Central memory CD8-positive, alpha-beta T cell (primary cell): ENCODE measurements around the gene MYOCD.
"Not testable (repeated sequence)": the region's sequence is repeated elsewhere in the genome, so short reads cannot be mapped to it uniquely, and the experiment has no call there.

ENCODE experiments used
- ATAC-seq: fragments of 150-1000 bp; cut with Tn5 transposase; replicated peaks from 2 replicates; pipeline ENCODE4 v1.10.0; 2022; ENCODE audit warnings: mild to moderate bottlenecking, moderate FRiP score, moderate number of reproducible peaks; ENCODE audit not compliant: poor library complexity, severe bottlenecking; ENCODE audit errors: extremely low read depth
- DNase-seq, 2 donors: peaks; one replicate each; pipeline ENCODE4 v3.0.0; 2021; ENCODE audit warnings: low spot score in 2 of 2
- H3K27ac Mint-ChIP-seq: one replicate; pipeline ENCODE4 v1.8.0; 2022; ENCODE audit warnings: low read depth, mild to moderate bottlenecking, moderate library complexity, mixed read lengths
- H3K27me3 Mint-ChIP-seq: one replicate; pipeline ENCODE4 v1.8.0; 2022; ENCODE audit warnings: mixed read lengths
- H3K36me3 Mint-ChIP-seq: one replicate; pipeline ENCODE4 v1.8.0; 2022; ENCODE audit warnings: mild to moderate bottlenecking, moderate library complexity, mixed read lengths; ENCODE audit not compliant: insufficient read depth
- H3K4me1 Mint-ChIP-seq: one replicate; pipeline ENCODE4 v1.8.0; 2022; ENCODE audit warnings: mixed read lengths
- H3K4me3 Mint-ChIP-seq: one replicate; pipeline ENCODE4 v1.8.0; 2022; ENCODE audit warnings: mild to moderate bottlenecking, moderate library complexity, mixed read lengths
- H3K9me3 Mint-ChIP-seq: one replicate; pipeline ENCODE4 v1.8.0; 2022; ENCODE audit warnings: mixed read lengths

Gene MYOCD

DNA sequence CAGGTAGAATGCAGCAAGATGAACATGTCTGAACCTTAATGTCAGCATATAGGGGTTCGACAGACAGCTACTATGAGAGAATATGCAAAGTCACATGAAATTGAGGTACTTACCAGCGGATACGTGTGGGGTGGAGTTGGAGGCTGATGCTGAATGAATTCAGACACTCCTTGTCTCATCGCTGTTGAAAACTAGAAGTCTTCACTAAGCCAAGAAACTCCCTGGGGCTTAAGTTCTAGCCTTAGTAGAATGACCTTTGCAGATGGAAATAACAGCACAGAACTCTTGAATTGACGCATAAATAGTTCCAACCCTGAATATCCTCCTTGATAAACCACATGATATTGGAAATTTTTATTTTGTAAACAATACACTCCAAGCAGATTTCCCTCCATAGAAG lies 32.9 kb upstream of the MYOCD start:
- Mint-ChIP-seq H3K27me3 (no peaks in the 10 kb centered on the region), H3K36me3 (peaks cover 2% of the 10 kb centered on the region), H3K4me3 (no peak overlapping the region), H3K4me1 (no peaks in the 10 kb centered on the region), H3K9me3 (peaks cover 12% of the 10 kb centered on the region), H3K27ac (no peak overlapping the region)
- ATAC-seq (no peak), DNase-seq (no peak)

DNA sequence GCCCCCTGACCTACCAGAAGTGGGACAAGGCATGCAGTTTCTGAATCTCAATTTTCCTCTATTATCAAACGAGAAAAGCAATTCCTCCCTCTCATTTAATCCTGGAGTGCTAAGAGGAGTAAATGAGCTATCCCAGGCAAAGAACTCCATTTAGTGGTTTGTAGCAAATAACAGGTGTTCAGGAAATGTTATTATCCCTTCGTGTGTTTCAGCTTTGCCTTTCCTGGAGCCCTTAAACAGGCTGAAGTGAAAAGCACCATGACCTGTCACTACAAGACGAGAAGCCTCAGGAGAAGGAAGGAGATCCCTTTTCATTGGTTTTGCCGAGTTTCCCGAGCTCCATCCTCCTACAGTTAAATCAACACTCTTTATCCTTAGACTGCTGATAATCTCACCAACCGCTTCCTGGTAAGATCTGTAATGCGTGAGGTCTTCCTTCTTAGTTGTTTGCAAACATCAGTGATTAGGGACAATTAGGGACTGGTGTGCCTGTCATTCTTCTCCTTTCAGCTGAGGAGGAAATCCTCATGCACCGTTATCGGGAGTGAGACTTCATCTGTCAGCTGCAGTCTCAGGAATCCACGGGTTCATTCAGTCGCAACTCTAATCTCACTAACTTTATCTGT lies 30.8 kb upstream of the MYOCD start:
- DNase-seq (no peak), ATAC-seq (no peak)
- Mint-ChIP-seq H3K27me3 (no peaks in the 10 kb centered on the region), H3K27ac (no peak overlapping the region), H3K9me3 (peaks cover 12% of the 10 kb centered on the region), H3K4me1 (no peaks in the 10 kb centered on the region), H3K36me3 (peaks cover 2% of the 10 kb centered on the region), H3K4me3 (no peak overlapping the region)

DNA sequence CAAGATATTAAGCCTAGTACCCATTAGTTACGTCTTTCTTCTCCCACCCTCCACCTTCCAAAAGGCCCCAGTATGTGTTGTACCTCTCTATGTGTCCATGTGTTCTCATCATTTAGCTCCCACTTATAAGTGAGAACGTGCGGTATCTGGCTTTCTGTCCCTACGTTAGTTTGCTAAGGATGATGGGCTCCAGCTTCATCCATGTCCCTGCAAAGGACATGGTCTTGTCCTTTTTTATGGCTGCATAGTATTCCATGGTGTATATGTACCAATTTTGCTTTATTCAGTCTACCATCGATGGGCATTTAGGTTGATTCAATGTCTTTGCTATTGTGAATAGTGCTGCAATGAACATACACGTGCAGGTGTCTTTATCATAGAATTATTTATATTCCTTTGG lies 29.7 kb upstream of the MYOCD start:
- H3K4me1 Mint-ChIP-seq = not testable (repeated sequence)

DNA sequence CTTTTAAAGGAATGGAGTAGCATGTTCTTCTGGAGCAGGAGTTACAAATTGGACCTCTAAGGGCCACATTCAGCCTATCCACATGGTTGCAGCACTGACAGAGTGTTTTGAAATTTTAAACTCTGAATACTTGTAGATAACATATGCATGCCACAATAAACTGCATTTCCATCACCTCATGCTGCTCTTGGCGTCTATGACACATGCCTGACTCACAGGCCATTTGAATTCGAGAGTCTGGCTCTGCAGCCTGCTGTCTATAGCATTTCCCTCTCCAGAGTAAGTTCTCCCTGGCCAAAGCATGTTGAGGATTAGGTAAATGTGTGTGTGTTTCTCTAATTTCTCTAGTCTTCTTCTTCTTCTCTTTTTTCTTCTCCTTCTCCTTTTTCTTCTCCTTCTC lies 28.7 kb upstream of the MYOCD start:
- Mint-ChIP-seq H3K27me3 (no peaks in the 10 kb centered on the region), H3K4me3 (no peak overlapping the region), H3K36me3 (peaks cover 2% of the 10 kb centered on the region), H3K27ac (no peak overlapping the region), H3K4me1 (no peaks in the 10 kb centered on the region), H3K9me3 (peaks cover 5% of the 10 kb centered on the region)
- ATAC-seq (no peak), DNase-seq (no peak)

More for the DNA sequence above, 29.7 kb upstream of the MYOCD start:
- not testable (repeated sequence) for DNase-seq, H3K36me3 Mint-ChIP-seq, ATAC-seq, H3K27me3 Mint-ChIP-seq, H3K4me3 Mint-ChIP-seq, H3K27ac Mint-ChIP-seq
- H3K9me3 Mint-ChIP-seq = peaks cover 11% of the 10 kb centered on the region

DNA sequence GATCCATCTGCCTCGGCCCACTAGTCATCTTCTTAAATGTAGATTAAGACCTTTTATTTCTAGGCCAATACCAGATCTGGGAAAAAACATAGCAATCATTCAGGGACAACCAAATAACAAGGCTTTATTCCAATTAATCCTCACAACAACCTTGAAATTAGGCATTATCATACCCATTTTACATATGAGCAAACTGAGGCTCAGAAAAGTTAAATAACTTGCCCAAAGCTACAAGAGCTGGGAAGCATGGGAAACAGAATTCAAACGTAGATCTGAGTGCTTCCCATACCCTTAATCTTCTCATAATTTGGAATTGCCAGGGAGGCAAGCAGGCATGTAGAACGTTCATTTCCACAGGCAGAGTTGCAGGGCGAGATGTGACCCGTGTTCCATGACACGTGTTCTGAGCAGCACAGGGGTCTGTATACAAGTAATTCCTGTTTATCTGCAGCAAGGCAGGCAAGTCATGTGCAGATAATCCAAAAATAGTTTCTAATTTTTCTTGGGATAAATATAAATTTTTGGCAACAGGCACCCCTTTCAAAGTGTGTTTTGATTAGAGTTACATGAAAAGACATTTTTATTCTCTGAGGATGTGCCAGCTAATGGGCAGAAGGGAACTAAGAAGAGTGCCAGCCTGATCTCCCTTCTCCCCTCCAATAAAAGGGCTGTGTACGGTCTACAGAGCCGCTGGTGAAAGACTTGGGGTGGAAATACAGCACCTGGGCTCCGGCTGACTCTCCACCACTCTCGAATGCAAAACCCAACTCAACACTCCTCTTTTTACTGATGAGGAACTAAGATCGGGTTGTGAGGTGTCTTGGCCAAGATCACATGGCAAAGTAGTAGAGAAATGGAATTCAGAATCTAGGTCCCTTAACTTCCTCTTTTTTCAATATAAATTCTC lies 27.7 kb upstream of the MYOCD start:
- no peaks in the 10 kb centered on the region for H3K4me1 Mint-ChIP-seq
- peaks cover 5% of the 10 kb centered on the region for H3K9me3 Mint-ChIP-seq
- ATAC-seq (no peak), DNase-seq (no peak)
- H3K4me3 Mint-ChIP-seq = no peak overlapping the region
- H3K36me3 Mint-ChIP-seq = peaks cover 2% of the 10 kb centered on the region
- H3K27ac Mint-ChIP-seq = no peak overlapping the region
- H3K27me3 Mint-ChIP-seq = no peaks in the 10 kb centered on the region

DNA sequence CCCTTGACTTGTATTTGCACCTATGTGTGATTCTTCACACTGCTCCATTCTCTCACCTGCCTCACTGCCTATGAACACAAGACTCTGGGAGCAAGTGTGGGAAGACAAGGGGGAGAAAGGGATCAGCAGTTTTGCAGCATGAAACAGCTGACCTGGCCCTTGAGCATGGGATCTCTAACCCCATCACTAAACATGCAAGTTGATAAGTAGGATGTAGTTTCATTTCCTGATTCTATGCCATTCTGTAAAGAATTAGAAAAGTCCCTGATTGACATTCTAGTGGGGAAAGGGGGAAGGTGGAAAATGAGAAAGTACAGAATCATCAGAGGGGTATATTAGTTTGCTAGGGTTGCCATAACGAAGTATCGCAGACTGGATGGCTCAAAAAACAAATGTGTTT lies 25.3 kb upstream of the MYOCD start:
- H3K9me3 Mint-ChIP-seq = peaks cover 5% of the 10 kb centered on the region
- no peak for ATAC-seq
- no peaks in the 10 kb centered on the region for H3K4me1 Mint-ChIP-seq
- H3K27ac Mint-ChIP-seq = no peak overlapping the region
- no peak for DNase-seq
- no peak overlapping the region for H3K4me3 Mint-ChIP-seq
- H3K36me3 Mint-ChIP-seq = peaks cover under 1% of the 10 kb centered on the region
- H3K27me3 Mint-ChIP-seq = no peaks in the 10 kb centered on the region

DNA sequence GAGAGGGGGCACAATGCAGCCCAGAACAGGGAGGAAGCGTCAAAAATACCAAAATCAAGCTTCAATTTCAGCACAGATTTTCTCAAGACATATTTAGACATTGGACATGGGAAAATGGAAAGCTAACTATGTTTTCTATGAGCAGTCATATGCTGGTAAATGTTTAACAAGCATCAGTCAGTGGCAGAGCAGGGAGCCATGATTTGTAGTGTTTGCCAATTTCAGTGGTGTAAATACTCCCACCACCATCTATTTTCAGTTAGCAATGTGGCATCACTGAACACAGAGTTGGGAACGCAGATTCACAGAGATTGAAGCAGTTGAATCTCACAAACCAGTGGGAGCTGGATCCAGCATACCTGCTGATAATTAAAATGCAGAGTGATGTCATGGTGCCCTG lies 24.6 kb upstream of the MYOCD start:
- DNase-seq = no peak
- no peak for ATAC-seq
- Mint-ChIP-seq H3K4me1 (no peaks in the 10 kb centered on the region), H3K36me3 (no peaks in the 10 kb centered on the region), H3K27ac (no peak overlapping the region), H3K4me3 (no peak overlapping the region), H3K27me3 (no peaks in the 10 kb centered on the region), H3K9me3 (peaks cover 5% of the 10 kb centered on the region)

DNA sequence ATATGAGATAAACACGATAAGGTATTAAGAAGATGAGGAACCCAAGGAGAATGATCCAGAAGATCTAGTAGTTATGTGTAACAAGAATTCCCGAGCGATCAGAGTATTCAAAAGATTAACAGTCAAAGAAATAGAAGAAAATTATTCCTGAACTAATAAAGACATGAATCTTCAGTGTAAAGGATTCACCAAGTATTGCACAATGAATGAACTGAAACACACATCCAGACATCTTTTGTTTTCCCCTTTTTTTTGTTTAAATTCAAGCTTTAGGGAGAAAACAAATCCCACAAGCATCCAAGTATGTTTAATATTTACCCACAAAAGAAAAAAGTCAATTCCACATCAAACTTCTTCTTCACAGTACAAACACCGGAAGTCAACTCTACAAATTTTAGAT lies 23.7 kb upstream of the MYOCD start:
- Mint-ChIP-seq H3K36me3 (no peaks in the 10 kb centered on the region), H3K9me3 (peaks cover 5% of the 10 kb centered on the region), H3K4me3 (no peak overlapping the region), H3K27ac (no peak overlapping the region), H3K4me1 (no peaks in the 10 kb centered on the region), H3K27me3 (no peaks in the 10 kb centered on the region)
- DNase-seq = no peak
- no peak for ATAC-seq

DNA sequence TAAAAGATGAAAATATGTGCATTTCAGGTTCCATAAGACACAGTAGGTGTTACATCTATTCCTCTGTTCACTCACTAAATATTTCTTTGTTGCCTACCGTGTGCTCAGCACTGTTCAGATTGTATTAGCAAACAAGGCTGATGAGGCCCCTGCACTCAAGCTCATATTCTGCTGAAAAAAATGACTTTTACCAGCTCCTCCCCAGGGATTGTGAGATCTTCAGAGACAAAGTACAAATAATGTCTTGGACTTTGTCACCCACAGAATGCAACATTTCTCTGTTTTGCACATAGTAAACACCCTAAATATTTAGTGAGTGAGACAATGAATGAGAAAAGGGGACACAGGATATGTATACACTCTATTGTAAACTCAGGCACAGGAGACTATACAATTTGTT lies 21.9 kb upstream of the MYOCD start:
- Mint-ChIP-seq H3K4me3 (no peak overlapping the region), H3K27ac (no peak overlapping the region), H3K27me3 (no peaks in the 10 kb centered on the region), H3K4me1 (no peaks in the 10 kb centered on the region), H3K9me3 (peaks cover 5% of the 10 kb centered on the region), H3K36me3 (no peaks in the 10 kb centered on the region)
- no peak for ATAC-seq
- no peak for DNase-seq

DNA sequence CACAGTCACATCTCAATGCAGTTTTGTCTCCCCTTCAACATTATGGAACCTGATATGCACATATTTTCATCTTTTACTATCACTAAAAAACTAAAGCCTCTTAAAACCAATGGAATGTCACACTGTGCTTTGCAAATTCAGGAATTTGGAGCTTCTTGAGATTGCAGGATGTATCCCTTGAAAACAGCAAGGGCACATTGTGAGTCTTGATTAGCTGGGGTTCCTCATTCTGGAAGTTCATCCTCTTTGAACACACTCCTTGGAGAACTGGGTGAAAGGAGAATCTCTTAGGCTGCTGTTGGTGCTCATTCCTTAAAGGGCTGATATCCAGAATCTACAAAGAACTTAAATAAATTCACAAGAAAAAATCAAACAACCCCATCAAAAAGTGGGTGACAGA lies 21.1 kb upstream of the MYOCD start:
- DNase-seq (no peak), ATAC-seq (no peak)
- H3K36me3 Mint-ChIP-seq = no peaks in the 10 kb centered on the region
- no peak overlapping the region for H3K27ac Mint-ChIP-seq
- peaks cover 5% of the 10 kb centered on the region for H3K9me3 Mint-ChIP-seq
- H3K27me3 Mint-ChIP-seq = peaks cover 4% of the 10 kb centered on the region
- H3K4me1 Mint-ChIP-seq = no peaks in the 10 kb centered on the region
- no peak overlapping the region for H3K4me3 Mint-ChIP-seq

DNA sequence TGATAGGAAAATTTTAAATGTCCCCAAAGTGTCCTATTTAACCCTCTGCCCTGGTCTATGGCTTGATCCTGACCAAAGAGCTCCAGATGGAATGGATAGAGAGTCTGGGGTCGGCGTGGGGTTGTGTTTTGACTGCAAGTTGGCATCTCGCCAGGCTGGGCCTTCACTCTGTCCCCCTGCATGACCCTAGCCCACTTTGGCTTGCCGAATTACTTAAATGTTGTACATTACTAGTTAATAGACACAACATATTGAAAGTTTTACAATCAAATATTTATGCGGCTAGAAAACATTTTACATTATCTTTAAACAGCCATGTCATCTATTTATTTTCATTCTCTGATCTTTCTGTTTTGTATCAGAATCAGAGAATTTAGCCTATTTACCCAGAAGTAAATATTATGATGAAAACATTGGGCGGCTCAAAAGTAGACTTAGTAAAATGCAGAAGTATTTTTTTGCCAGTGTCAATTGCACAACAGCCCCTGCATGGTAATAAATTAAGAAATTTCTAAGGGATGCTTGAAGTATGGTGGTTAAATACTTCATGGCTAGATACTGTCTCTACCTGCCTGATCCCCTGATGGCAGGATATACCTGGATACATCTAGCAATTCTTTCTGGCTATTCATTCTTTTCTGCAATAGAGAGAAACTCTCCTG lies 18.8 kb upstream of the MYOCD start:
- ATAC-seq = no peak
- Mint-ChIP-seq H3K27me3 (peaks cover 9% of the 10 kb centered on the region), H3K27ac (no peak overlapping the region), H3K9me3 (no peaks in the 10 kb centered on the region), H3K36me3 (no peaks in the 10 kb centered on the region), H3K4me3 (no peak overlapping the region), H3K4me1 (no peaks in the 10 kb centered on the region)
- DNase-seq = no peak

DNA sequence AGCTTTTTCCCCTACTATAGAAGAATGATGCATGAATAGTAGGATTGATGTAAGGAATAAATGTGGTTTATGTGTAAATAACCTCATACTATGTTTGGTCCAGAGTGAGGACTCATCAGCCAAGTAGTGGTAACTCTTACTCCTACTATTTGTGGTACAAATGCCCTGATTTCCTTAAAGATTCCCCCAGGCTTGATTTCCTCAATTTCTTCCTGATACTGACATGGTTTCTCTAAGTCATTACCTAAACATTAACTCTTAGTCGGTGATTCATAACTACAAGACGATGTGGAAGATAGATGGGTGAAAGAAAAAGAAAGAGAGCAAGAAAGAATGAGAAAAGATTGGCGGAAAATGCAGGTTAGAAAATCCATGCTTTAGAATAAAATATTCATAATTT lies 17.2 kb upstream of the MYOCD start:
- Mint-ChIP-seq H3K4me1 (no peaks in the 10 kb centered on the region), H3K4me3 (no peak overlapping the region), H3K9me3 (no peaks in the 10 kb centered on the region), H3K27ac (no peak overlapping the region), H3K27me3 (peaks cover 9% of the 10 kb centered on the region), H3K36me3 (no peaks in the 10 kb centered on the region)
- DNase-seq = no peak
- no peak for ATAC-seq

DNA sequence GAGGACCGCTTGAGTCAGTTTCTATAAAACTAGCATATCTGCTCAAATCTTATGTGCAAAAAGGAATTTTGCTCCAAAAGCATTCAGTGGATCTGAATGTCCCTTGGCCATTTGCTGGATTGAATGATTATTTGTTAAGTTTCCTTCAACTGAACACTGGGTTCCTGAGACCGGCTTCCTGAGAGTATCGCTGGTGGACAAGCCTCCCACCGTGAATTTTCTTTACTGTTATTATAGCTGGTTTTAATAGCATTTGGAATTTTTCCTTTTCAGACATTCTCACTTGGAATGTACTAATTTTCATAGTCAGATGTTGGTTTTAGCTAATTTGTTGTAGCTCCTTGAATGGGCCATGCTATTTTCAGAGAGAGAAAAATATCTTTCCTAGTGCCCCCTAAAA lies 9.8 kb upstream of the MYOCD start:
- DNase-seq (no peak), ATAC-seq (no peak)

More for the DNA sequence above, 9.8 kb upstream of the MYOCD start:
- no peaks in the 10 kb centered on the region for H3K36me3 Mint-ChIP-seq
- H3K9me3 Mint-ChIP-seq = peaks cover 6% of the 10 kb centered on the region
- H3K27me3 Mint-ChIP-seq = no peaks in the 10 kb centered on the region
- no peak overlapping the region for H3K27ac Mint-ChIP-seq
- no peak overlapping the region for H3K4me3 Mint-ChIP-seq
- H3K4me1 Mint-ChIP-seq = no peaks in the 10 kb centered on the region
